ENCODE data around the gene ARHGAP24. TPM values are rescaled to one million over a fixed set of nuclear protein-coding genes. Genes with fewer than 3 reads are reported as not detected.
A peak's percentile ranks its signal among the peaks of the same experiment; 100 is the strongest.

Gene ARHGAP24
- total and polyA plus RNA-seq, 3 donors from 2014 or later, result 5.7 to 9.9 (median 9.4) TPM

DNA sequence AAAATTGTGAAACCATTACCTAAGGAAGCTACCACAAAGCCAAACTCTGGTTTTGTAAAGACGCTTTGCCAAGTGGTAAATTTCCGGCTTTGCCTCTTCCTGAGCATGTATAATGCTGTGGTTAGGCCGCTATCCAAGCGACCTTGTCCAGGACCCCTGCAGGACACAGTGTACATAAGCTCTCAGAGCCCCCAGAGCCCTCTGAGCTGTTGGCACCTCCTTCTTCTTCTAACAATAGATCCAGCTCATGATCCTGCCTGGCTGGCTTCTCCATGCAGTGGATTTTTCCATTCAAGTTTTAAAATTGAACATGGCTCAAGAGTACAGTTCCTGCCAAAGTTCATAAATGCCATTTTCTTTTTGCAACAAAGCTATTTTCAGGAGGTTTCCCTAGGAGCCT, 558.2 kb downstream of the ARHGAP24 start:
- peak; percentile 70 for DNase-seq
- no peaks in the 10 kb centered on the region for H3K9me3 ChIP-seq
- no peaks in the 10 kb centered on the region for H3K27me3 ChIP-seq
- intact Hi-C loops (cut with DNase I; ENCODE audit: low total_unique reads), result no loop called here
- no peak overlapping the region for H3K4me3 ChIP-seq
- H3K36me3 ChIP-seq (ENCODE audit: low read depth, missing control alignments), result no peaks in the 10 kb centered on the region
- 45 to 56% methylated on average over 4 of the region's 4 CpGs for WGBS, 2 donors
- H3K27ac ChIP-seq, result peak overlapping the region; percentile 56 to 86
- H3K4me1 ChIP-seq, result no peaks in the 10 kb centered on the region
- no peak for TF ChIP-seq POLR2A (IDR thresholded peaks at IDR 0.05)
- TF ChIP-seq, protein P1, sequence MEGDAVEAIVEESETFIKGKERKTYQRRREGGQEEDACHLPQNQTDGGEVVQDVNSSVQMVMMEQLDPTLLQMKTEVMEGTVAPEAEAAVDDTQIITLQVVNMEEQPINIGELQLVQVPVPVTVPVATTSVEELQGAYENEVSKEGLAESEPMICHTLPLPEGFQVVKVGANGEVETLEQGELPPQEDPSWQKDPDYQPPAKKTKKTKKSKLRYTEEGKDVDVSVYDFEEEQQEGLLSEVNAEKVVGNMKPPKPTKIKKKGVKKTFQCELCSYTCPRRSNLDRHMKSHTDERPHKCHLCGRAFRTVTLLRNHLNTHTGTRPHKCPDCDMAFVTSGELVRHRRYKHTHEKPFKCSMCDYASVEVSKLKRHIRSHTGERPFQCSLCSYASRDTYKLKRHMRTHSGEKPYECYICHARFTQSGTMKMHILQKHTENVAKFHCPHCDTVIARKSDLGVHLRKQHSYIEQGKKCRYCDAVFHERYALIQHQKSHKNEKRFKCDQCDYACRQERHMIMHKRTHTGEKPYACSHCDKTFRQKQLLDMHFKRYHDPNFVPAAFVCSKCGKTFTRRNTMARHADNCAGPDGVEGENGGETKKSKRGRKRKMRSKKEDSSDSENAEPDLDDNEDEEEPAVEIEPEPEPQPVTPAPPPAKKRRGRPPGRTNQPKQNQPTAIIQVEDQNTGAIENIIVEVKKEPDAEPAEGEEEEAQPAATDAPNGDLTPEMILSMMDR (IDR thresholded peaks at IDR 0.05), result no peak

DNA sequence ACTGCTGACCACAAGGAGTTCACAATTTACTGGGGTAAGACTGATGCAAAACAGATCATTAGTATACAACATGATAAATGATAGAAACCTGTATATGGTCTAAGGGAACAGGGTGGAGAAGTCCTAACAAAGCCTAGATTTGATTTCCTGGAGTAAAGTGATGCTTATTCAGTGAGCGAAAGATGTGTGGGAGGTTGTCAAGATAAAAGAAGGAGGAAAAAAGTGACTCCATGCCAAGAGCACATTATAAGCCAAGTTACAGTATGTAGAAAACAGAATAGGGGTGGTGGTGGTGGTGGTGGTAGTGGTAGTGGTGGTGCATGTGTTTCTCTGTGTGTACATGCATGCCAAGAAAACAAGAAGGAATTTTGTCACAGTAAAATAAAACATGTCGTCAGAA, 559.7 kb downstream of the ARHGAP24 start:
- H3K4me3 ChIP-seq, result no peak overlapping the region
- no peaks in the 10 kb centered on the region for H3K27me3 ChIP-seq
- intact Hi-C loops (cut with DNase I; ENCODE audit: low total_unique reads), result no loop called here
- WGBS, 2 donors, result 70 to 77% methylated on average over 2 of the region's 2 CpGs
- no peaks in the 10 kb centered on the region for H3K4me1 ChIP-seq
- DNase-seq, result no peak
- H3K36me3 ChIP-seq (ENCODE audit: low read depth, missing control alignments), result no peaks in the 10 kb centered on the region
- H3K27ac ChIP-seq, result no peak overlapping the region
- TF ChIP-seq POLR2A (IDR thresholded peaks at IDR 0.05), result no peak
- TF ChIP-seq, protein P1 (IDR thresholded peaks at IDR 0.05), result no peak
- no peaks in the 10 kb centered on the region for H3K9me3 ChIP-seq

DNA sequence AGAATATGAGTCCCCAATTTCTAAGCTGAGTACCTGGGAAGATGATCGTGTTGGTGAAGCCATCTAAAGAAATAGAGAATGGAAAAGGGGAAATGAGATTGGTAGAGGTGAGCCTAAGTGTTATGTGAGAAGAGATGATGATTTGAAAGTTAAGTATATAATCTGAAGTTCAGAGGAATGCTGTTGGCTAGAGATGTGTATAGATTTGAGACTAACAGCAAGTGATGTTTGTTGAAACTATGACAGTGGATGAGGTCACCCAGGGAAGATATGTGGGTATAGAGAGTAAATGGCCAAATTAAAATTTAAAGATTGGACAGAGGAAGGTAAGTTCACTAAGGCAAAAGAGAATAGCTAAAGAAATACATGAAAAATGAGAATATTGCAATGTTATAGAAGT, 560.7 kb downstream of the ARHGAP24 start:
- Histone ChIP-seq H3K36me3 (ENCODE audit: low read depth, missing control alignments) (no peaks in the 10 kb centered on the region), H3K27ac (no peak overlapping the region), H3K27me3 (no peaks in the 10 kb centered on the region), H3K9me3 (no peaks in the 10 kb centered on the region), H3K4me3 (no peak overlapping the region), H3K4me1 (no peaks in the 10 kb centered on the region)
- intact Hi-C loops (cut with DNase I; ENCODE audit: low total_unique reads), result no loop called here
- DNase-seq, result no peak
- TF ChIP-seq, protein P1 (IDR thresholded peaks at IDR 0.05), result no peak
- TF ChIP-seq POLR2A (IDR thresholded peaks at IDR 0.05), result no peak
- 97% methylated on average over 1 of the region's 1 CpG for WGBS, 2 donors

DNA sequence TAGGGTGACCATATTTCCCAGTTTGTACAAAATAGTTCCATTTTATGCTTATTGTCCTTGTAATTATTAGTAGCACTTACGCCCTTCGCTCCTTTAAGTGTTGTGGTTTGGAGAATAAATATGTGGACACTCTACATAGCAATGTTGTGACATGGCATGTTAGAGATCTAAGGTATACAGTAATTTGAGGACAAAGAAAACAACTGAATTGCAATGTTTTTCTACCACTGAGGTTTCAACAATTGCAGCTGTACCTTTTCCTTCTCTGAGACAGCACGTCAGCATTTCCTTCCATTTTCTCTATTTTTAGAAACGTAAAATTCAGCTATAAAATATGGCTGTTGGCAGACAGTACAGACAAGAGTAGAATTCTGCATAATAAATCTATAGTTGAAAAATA, 561.8 kb downstream of the ARHGAP24 start:
- no peak for TF ChIP-seq POLR2A (IDR thresholded peaks at IDR 0.05)
- TF ChIP-seq, protein P1 (IDR thresholded peaks at IDR 0.05), result no peak
- Histone ChIP-seq H3K36me3 (ENCODE audit: low read depth, missing control alignments) (no peaks in the 10 kb centered on the region), H3K27me3 (no peaks in the 10 kb centered on the region), H3K4me3 (no peak overlapping the region), H3K27ac (no peak overlapping the region), H3K4me1 (no peaks in the 10 kb centered on the region), H3K9me3 (no peaks in the 10 kb centered on the region)
- 82% methylated on average over 4 of the region's 4 CpGs for WGBS, 2 donors
- intact Hi-C loops (cut with DNase I; ENCODE audit: low total_unique reads), result no loop called here
- no peak for DNase-seq

DNA sequence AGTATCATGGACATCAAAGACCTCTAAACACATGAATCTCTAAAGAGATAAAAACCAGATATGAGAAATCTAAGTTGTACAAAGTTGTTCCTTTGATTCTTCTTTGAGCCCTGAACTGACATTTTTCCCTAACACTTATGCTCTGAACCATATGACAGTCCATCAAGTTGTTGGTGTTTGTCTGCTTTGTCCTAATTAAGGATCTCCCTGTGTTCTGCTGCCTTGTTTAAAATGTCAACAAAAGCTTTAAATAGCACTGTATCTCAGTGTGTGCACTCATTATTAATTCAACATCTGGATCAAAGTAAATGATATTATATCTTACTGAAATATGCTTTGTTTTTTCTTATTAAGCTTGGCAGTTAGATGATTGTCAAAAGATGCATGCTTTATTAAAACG, 563.1 kb downstream of the ARHGAP24 start:
- H3K27ac ChIP-seq, result no peak overlapping the region
- 88 to 91% methylated on average over 1 of the region's 1 CpG for WGBS, 2 donors
- H3K9me3 ChIP-seq, result no peaks in the 10 kb centered on the region
- no peaks in the 10 kb centered on the region for H3K27me3 ChIP-seq
- DNase-seq, result no peak
- no peak for TF ChIP-seq POLR2A (IDR thresholded peaks at IDR 0.05)
- TF ChIP-seq, protein P1 (IDR thresholded peaks at IDR 0.05), result no peak
- no peaks in the 10 kb centered on the region for H3K36me3 ChIP-seq (ENCODE audit: low read depth, missing control alignments)
- intact Hi-C loops (cut with DNase I; ENCODE audit: low total_unique reads), result no loop called here
- no peaks in the 10 kb centered on the region for H3K4me1 ChIP-seq
- H3K4me3 ChIP-seq, result no peak overlapping the region
